DND-41 (cell line): Measurements from ENCODE around the gene GUCY2F.

ENCODE experiments used
- CTCF ChIP-seq: IDR thresholded peaks from 2 replicates; pipeline ENCODE4 v1.5.1; 2012; ENCODE audit warnings: borderline replicate concordance, low read length, moderate library complexity, mild to moderate bottlenecking; ENCODE audit not compliant: poor library complexity, severe bottlenecking; ENCODE audit errors: extremely low read depth
- EZH2 ChIP-seq: IDR thresholded peaks from 3 replicates; pipeline ENCODE4 v1.6.1; 2012; ENCODE audit warnings: borderline replicate concordance, low read depth, mild to moderate bottlenecking, moderate library complexity, low read length, inconsistent platforms; ENCODE audit not compliant: severe bottlenecking

- TF ChIP-seq CTCF: no peak
- TF ChIP-seq EZH2: no peak
Measured at GRCh38 chrX:109501176-109501575, 19.3 kb upstream of the GUCY2F start.
